Esophagus mucosa (tissue), 1 donor: Measurements from ENCODE around the gene ADAM8. TPM values are rescaled to one million over a fixed set of nuclear protein-coding genes. Genes with fewer than 3 reads are reported as not detected.

Experiments used
- total RNA-seq: library from RNA; stranded (reverse); gene quantifications from one replicate; pipeline ENCODE4 v1.2.4, GENCODE V29; 2023
- donor health status: DM: yes; HTN: yes; CAD: no.

Gene ADAM8
- total RNA-seq, 1 donor from 2014 or later: 2.5 TPM

Other genes with a start within 250 kb of the ADAM8 start
- not detected for gene ADGRA1, start 188.9 kb downstream of the ADAM8 start, total RNA-seq
- gene KNDC1, start 116.6 kb downstream of the ADAM8 start, total RNA-seq: 3.8 TPM
- not detected for gene UTF1, start 46.7 kb downstream of the ADAM8 start, total RNA-seq
- gene VENTX, start 39.0 kb downstream of the ADAM8 start, total RNA-seq: 0.12 TPM
- gene TUBGCP2, start 32.0 kb upstream of the ADAM8 start, total RNA-seq: 35.8 TPM
- 34.9 TPM for gene ZNF511, start 32.0 kb upstream of the ADAM8 start, total RNA-seq
- gene CALY, start 60.0 kb upstream of the ADAM8 start, total RNA-seq: not detected
- not detected for gene PRAP1, start 70.5 kb upstream of the ADAM8 start, total RNA-seq
- gene FUOM, start 81.2 kb upstream of the ADAM8 start, total RNA-seq: 10.2 TPM
- 79.5 TPM for gene ECHS1, start 96.5 kb upstream of the ADAM8 start, total RNA-seq
- 11.3 TPM for gene PAOX, start 102.4 kb upstream of the ADAM8 start, total RNA-seq
- 35.2 TPM for gene MTG1, start 117.3 kb upstream of the ADAM8 start, total RNA-seq
- gene SPRN, start 147.8 kb upstream of the ADAM8 start, total RNA-seq: 0.12 TPM
- gene SCART1, start 177.1 kb upstream of the ADAM8 start, total RNA-seq: 0.56 TPM